Erythroblast (primary cell): Measurements from ENCODE around the gene TFB1M.
"Not testable (repeated sequence)": the region's sequence is repeated elsewhere in the genome, so short reads cannot be mapped to it uniquely, and the experiment has no call there.

Source experiments
- GATA1 ChIP-seq: IDR thresholded peaks from 2 replicates; pipeline ENCODE4 v1.6.1; 2011; ENCODE audit warnings: low read depth, mild to moderate bottlenecking, control low read depth, low read length, moderate library complexity
- POLR2A ChIP-seq: IDR thresholded peaks from 2 replicates; pipeline ENCODE4 v1.6.1; 2011; ENCODE audit warnings: mild to moderate bottlenecking, low read length

DNA sequence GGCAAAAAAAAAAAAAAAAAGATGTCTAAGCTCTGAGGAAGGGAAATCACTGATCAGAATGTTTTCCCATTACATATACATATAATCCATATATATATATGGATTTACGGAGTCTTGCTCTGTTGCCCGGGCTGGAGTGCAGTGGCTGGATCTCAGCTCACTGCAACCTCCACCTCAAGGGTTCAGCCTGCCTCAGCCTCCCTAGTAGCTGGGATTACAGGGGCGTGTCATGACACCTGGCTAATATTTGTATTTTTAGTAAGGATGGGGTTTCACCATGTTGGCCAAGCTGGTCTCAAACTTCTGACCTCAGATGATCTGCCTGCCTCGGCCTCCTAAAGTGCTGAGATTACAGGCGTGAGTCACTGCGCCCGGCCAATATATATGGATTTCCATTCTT lies 19.8 kb upstream of the TFB1M start:
- TF ChIP-seq POLR2A, GATA1: not testable (repeated sequence)
